Measurements from ENCODE around the gene KCNQ1.

The KCNQ1 gene

GRCh38 chr11:2649400-2649799 lies 204.6 kb downstream of the KCNQ1 start:
- H3K4me3 ChIP-seq (ENCODE audit: low read depth, low read length) = no peak overlapping the region
- no peak for TF ChIP-seq CTCF (IDR thresholded peaks at IDR 0.05; ENCODE audit: low read depth, low read length)

DNA sequence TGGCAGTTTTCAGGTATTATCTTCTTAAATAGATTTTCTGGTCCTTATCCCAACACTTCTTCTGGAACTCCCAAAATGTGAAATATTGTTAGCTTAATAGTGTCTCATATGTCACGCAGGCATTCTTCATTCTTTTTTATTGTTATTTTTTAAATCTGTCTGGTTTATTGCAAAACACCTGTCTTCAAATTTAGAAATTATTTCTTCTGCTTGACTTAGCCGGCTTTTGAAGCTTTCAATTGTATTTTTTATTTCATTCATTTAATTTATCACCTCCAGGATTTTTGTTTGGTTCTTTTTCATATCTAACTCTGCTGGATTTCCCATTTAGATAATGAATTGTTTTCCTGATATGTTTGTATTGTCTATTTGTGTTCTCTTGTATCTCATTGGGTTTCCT lies 205.0 kb downstream of the KCNQ1 start:
- TF ChIP-seq CTCF (IDR thresholded peaks at IDR 0.05; ENCODE audit: low read depth, low read length) = no peak
- H3K4me3 ChIP-seq (ENCODE audit: low read depth, low read length) = no peak overlapping the region

GRCh38 chr11:2650343-2650867 lies 205.6 kb downstream of the KCNQ1 start:
- TF ChIP-seq CTCF (IDR thresholded peaks at IDR 0.05; ENCODE audit: low read depth, low read length) = no peak
- no peak overlapping the region for H3K4me3 ChIP-seq (ENCODE audit: low read depth, low read length)

DNA sequence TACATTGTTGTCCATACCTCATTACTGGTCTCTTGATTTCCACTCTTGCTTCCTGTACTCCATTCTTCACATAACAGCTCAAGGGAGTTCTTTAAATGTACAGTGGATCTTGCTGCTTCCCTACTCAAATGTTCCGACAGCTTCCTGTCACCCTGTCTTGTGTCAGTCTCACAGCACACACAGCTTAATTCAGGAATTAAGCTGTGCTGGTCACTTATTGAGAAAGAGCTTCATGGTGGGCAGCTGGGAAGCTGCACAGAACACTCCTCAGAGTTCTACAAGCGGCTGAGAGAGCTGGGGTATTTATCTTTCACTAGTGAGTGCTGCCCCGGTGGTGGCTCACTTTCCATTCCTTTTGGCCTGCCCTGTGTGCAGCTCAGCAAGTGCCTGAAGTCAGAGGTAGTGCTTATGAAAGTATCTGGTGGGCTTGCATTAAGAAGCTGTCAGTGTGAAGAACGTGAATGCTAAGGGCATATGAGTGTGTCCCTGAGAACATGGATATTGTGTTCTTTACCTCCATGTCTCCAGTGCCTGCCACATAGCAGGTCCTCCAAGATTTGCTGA lies 206.3 kb downstream of the KCNQ1 start:
- no peak for TF ChIP-seq CTCF (IDR thresholded peaks at IDR 0.05; ENCODE audit: low read depth, low read length)

DNA sequence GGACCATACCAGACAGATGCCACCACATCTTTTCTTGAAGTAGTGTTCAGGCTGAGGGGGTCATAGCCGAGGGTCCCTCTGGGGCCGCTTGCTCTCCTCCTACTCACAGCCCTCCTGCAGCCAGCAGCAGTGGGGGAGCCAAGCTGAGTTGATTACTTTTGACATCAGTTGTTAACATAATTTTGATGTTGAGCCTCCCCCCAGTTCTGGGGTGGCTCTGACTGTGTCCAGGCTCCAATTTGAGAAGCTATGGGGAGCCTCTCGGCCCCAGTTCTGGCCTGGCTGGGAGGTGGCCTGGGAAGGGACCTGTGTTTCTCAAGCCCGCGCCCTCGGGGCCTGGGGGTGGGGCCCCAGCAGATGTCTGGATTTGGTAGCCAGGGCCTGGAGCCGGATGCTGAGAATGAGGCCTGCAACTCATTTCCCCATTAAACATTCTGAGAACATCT lies 207.0 kb downstream of the KCNQ1 start:
- H3K4me3 ChIP-seq (ENCODE audit: low read depth, low read length) = no peak overlapping the region
- no peak for TF ChIP-seq CTCF (IDR thresholded peaks at IDR 0.05; ENCODE audit: low read depth, low read length)

More for the DNA sequence above, 206.3 kb downstream of the KCNQ1 start:
- H3K4me3 ChIP-seq (ENCODE audit: low read depth, low read length) = no peak overlapping the region

- no peak overlapping the region for H3K4me3 ChIP-seq (ENCODE audit: low read depth, low read length)
- no peak for TF ChIP-seq CTCF (IDR thresholded peaks at IDR 0.05; ENCODE audit: low read depth, low read length)
Observed at GRCh38 chr11:2652333-2653197, 207.8 kb downstream of the KCNQ1 start.

DNA sequence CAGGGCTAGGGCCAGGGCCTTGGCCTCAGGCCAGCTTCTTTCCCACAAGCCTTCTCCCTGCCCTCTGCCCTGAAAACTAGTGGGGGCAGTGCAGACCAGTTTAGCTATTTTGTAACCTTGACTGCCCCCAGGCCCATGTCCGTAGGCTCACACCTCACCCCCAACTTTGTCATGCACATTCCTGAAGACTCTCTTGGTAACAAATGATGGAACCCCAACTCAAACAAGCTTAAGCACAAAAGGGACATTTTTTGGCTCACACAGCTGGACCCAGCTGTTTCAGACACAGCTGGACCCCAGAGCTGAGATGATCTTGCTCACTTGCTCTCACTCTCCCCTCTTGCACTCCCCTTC lies 208.4 kb downstream of the KCNQ1 start:
- no peak for TF ChIP-seq CTCF (IDR thresholded peaks at IDR 0.05; ENCODE audit: low read depth, low read length)
- no peak overlapping the region for H3K4me3 ChIP-seq (ENCODE audit: low read depth, low read length)
